Activated CD8-positive, alpha-beta memory T cell treated with anti-CD3 and anti-CD28 coated beads for 36 hours (primary cell): Measurements from ENCODE around the gene GTF2F1. TPM values are rescaled to one million over a fixed set of nuclear protein-coding genes. Genes with fewer than 3 reads are reported as not detected.
"Not testable (repeated sequence)": the region's sequence is repeated elsewhere in the genome, so short reads cannot be mapped to it uniquely, and the experiment has no call there.

Experiments used
- CTCF ChIA-PET: fragments of 350-600 bp; sonication (Branson Sonifier 250); formaldehyde crosslinking; loops from one replicate; lab custom pipeline; 2021; ENCODE audit warnings: antibody characterized with exemption; lab: Charles Lee
- POLR2A ChIA-PET: fragments of 350-600 bp; sonication (Branson Sonifier 250); formaldehyde crosslinking; loops from one replicate; lab custom pipeline; 2021; ENCODE audit warnings: antibody characterized with exemption; lab: Charles Lee
- total RNA-seq, 2 experiments: library from RNA; stranded (reverse); gene quantifications; one replicate each; pipeline ENCODE4 v1.2.3, GENCODE V29; 2021

Gene GTF2F1
- 10 to 100 TPM; 61.5 to 66.6 TPM for total RNA-seq

GRCh38 chr19:6393074-6393982 lies at the start of gene GTF2F1:
Gene GTF2F1, minus strand, starts transcription at chr19:6393164. Its CDS starts 169 bp downstream, at chr19:6392995.
- CTCF ChIA-PET: no interaction called here
- POLR2A ChIA-PET: interaction anchor here (0.5 to 1.3 kb wide), 7 partner anchors 21 to 405 kb away, joined by 3 to 5 read pairs (median 4); partner anchors contain the start of genes ALKBH7, CLPP, DENND1C and KHSRP

GRCh38 chr19:6442087-6442688 lies 49.2 kb upstream of the GTF2F1 start:
- ChIA-PET POLR2A (no interaction called here), CTCF (no interaction called here)

GRCh38 chr19:6440905-6441304 lies 47.9 kb upstream of the GTF2F1 start:
- CTCF ChIA-PET: no interaction called here
- POLR2A ChIA-PET: no interaction called here

- ChIA-PET CTCF (no interaction called here), POLR2A (no interaction called here)
Measured at GRCh38 chr19:6439743-6440142, 46.8 kb upstream of the GTF2F1 start.

GRCh38 chr19:6433663-6434062 lies 40.7 kb upstream of the GTF2F1 start, which contains the start of gene SLC25A41:
Gene SLC25A41, minus strand, starts transcription at chr19:6433763. Its CDS starts 70 bp downstream, at chr19:6433693.
- ChIA-PET CTCF (no interaction called here), POLR2A (no interaction called here)

GRCh38 chr19:6433165-6433564 lies 40.2 kb upstream of the GTF2F1 start:
- CTCF ChIA-PET: no interaction called here
- POLR2A ChIA-PET: no interaction called here

GRCh38 chr19:6431891-6432290 lies 38.9 kb upstream of the GTF2F1 start:
- ChIA-PET POLR2A (no interaction called here), CTCF (interaction anchor here (0.6 to 1.4 kb wide), 2 partner anchors 18 to 106 kb away, joined by 3 read pairs; no protein-coding TSS in a partner anchor)

- POLR2A ChIA-PET: no interaction called here
- CTCF ChIA-PET: interaction anchor here (0.6 kb wide), 1 partner anchor 1252 kb away, joined by 3 read pairs; no protein-coding TSS in a partner anchor
Measured at GRCh38 chr19:6429419-6430221, 36.7 kb upstream of the GTF2F1 start.

GRCh38 chr19:6428692-6429418 lies 35.9 kb upstream of the GTF2F1 start:
- POLR2A ChIA-PET: not testable (repeated sequence)
- CTCF ChIA-PET: interaction anchor here (0.7 kb wide), 1 partner anchor 14 kb away, joined by 3 read pairs; no protein-coding TSS in a partner anchor

- ChIA-PET POLR2A (no interaction called here), CTCF (no interaction called here)
Measured at GRCh38 chr19:6427131-6427530, 34.2 kb upstream of the GTF2F1 start.

GRCh38 chr19:6425732-6426620 lies 33.0 kb upstream of the GTF2F1 start:
- ChIA-PET CTCF (interaction anchor here (1.0 to 1.7 kb wide), 5 partner anchors 51 to 437 kb away, joined by 3 to 5 read pairs (median 4); partner anchors contain the start of gene DENND1C), POLR2A (interaction anchor here (1.6 to 2.2 kb wide), 2 partner anchors 33 to 56 kb away, joined by 4 to 10 read pairs; partner anchors contain the start of genes DENND1C and GTF2F1)

GRCh38 chr19:6424939-6425731 lies 32.2 kb upstream of the GTF2F1 start:
- CTCF ChIA-PET: interaction anchor here (1.3 to 1.7 kb wide), 4 partner anchors 51 to 438 kb away, joined by 3 to 5 read pairs (median 4); partner anchors contain the start of gene DENND1C
- POLR2A ChIA-PET: interaction anchor here (0.5 to 2.2 kb wide), 7 partner anchors 32 to 711 kb away, joined by 3 to 15 read pairs (median 4); partner anchors contain the start of genes ALKBH7, CLPP, DENND1C and GTF2F1

GRCh38 chr19:6424195-6424938 lies 31.4 kb upstream of the GTF2F1 start, which contains the start of gene KHSRP:
Gene KHSRP, minus strand, starts transcription at chr19:6424811. Its CDS starts 110 bp downstream, at chr19:6424701.
- POLR2A ChIA-PET: interaction anchor here (0.7 to 2.2 kb wide), 6 partner anchors 31 to 710 kb away, joined by 4 to 15 read pairs (median 6); partner anchors contain the start of genes ALKBH7, CLPP, DENND1C and GTF2F1

GRCh38 chr19:6423499-6424194 lies 30.7 kb upstream of the GTF2F1 start:
- ChIA-PET CTCF (interaction anchor here (1.2 kb wide), 1 partner anchor 51 kb away, joined by 3 read pairs; the partner anchor contains the start of gene ALKBH7), POLR2A (no interaction called here)

More at GRCh38 chr19:6424195-6424938, 31.4 kb upstream of the GTF2F1 start, which contains the start of gene KHSRP:
- CTCF ChIA-PET: interaction anchor here (1.2 to 1.6 kb wide), 4 partner anchors 52 to 76 kb away, joined by 3 to 5 read pairs (median 4); partner anchors contain the start of genes ALKBH7 and DENND1C
